Measurements from ENCODE around the gene TRHDE.
A peak's percentile ranks its signal among the peaks of the same experiment; 100 is the strongest.

TRHDE gene, protein sequence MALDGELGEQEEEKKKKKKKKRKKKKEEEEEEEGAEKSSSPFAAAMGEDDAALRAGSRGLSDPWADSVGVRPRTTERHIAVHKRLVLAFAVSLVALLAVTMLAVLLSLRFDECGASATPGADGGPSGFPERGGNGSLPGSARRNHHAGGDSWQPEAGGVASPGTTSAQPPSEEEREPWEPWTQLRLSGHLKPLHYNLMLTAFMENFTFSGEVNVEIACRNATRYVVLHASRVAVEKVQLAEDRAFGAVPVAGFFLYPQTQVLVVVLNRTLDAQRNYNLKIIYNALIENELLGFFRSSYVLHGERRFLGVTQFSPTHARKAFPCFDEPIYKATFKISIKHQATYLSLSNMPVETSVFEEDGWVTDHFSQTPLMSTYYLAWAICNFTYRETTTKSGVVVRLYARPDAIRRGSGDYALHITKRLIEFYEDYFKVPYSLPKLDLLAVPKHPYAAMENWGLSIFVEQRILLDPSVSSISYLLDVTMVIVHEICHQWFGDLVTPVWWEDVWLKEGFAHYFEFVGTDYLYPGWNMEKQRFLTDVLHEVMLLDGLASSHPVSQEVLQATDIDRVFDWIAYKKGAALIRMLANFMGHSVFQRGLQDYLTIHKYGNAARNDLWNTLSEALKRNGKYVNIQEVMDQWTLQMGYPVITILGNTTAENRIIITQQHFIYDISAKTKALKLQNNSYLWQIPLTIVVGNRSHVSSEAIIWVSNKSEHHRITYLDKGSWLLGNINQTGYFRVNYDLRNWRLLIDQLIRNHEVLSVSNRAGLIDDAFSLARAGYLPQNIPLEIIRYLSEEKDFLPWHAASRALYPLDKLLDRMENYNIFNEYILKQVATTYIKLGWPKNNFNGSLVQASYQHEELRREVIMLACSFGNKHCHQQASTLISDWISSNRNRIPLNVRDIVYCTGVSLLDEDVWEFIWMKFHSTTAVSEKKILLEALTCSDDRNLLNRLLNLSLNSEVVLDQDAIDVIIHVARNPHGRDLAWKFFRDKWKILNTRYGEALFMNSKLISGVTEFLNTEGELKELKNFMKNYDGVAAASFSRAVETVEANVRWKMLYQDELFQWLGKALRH

DNA sequence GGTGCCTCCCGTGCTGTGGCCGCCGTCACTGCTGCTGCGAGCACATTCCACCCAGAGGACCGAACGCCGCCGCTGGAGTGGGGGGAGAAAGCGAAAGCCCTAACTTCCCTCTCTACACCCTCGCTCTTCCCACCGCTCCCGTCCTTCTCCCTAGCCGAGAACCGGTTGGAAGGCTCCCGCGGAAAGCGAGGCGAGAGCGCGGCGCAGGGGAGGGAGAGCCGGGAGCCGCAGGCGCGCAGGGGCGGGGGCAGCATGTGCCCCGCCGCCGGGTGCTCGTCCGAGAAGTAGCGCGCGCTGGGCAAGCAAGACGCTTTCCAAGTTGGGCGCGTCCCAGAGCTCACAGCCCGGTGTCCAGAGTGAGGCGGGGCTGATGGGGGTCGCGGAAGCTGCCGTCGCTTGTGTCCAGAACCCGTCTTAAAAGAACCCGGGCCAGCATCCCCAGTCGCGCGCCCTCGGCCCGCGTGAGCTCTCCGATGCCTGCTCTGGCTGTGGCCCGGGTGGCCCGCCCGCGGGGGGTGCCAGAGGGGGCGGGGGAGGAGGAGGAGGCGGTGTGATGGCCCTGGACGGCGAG, at the start of gene TRHDE:
TRHDE (plus strand) TSS at position 280 of the 571 bp plus-strand sequence; CDS start at position 554, 274 bp downstream.
- TF ChIP-seq, protein P1, sequence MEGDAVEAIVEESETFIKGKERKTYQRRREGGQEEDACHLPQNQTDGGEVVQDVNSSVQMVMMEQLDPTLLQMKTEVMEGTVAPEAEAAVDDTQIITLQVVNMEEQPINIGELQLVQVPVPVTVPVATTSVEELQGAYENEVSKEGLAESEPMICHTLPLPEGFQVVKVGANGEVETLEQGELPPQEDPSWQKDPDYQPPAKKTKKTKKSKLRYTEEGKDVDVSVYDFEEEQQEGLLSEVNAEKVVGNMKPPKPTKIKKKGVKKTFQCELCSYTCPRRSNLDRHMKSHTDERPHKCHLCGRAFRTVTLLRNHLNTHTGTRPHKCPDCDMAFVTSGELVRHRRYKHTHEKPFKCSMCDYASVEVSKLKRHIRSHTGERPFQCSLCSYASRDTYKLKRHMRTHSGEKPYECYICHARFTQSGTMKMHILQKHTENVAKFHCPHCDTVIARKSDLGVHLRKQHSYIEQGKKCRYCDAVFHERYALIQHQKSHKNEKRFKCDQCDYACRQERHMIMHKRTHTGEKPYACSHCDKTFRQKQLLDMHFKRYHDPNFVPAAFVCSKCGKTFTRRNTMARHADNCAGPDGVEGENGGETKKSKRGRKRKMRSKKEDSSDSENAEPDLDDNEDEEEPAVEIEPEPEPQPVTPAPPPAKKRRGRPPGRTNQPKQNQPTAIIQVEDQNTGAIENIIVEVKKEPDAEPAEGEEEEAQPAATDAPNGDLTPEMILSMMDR (conservative IDR thresholded peaks at IDR 0.05; ENCODE audit: control insufficient read depth, insufficient read depth, low read depth, low read length) = no peak
- DNase-seq (ENCODE audit: low read depth) = peak; percentile 12
- H3K4me3 ChIP-seq (ENCODE audit: control insufficient read depth, low read depth, low read length) = peak within 1 kb of the TSS; percentile 44

DNA sequence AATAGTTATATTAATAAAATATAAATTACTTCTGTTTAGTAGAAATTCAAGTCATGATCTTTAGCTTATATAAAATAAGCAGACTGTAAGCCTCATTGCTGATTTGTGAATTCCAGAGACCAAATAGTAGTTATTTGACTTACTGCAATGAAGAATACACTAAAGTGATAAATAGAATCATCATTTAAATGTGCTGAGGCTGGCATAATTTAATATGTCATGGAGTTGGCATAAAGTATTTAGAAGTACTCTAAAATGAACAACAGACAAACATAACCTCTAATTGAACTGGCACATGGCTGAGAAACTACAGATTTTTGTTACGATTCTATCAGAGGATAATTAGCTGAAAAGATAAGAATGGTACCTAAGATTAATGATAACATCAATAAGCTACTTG, 45.7 kb upstream of the TRHDE start:
- no peak overlapping the region for H3K4me3 ChIP-seq (ENCODE audit: control insufficient read depth, low read depth, low read length)
- TF ChIP-seq, protein P1 (conservative IDR thresholded peaks at IDR 0.05; ENCODE audit: control insufficient read depth, insufficient read depth, low read depth, low read length) = no peak
- DNase-seq (ENCODE audit: low read depth) = no peak

DNA sequence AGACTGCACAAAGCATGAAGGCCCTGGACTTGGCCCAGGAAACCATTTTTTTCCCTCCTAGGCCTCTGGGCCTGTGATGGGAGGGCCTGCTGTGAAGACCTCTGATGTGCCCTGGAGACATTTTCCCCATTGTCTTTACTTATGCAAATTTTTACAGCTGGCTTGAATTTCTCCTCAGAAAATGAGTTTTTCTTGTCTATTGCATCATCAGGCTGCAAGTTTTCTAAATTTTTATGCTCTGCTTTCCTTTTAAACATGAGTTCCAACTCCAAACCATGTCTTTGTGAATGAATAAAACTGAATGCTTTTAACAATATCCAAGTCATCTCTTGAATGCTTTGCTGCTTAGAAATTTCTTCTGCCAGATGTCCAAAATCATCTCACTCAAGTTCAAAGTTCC, 43.7 kb upstream of the TRHDE start:
- TF ChIP-seq, protein P1 (conservative IDR thresholded peaks at IDR 0.05; ENCODE audit: control insufficient read depth, insufficient read depth, low read depth, low read length) = no peak

DNA sequence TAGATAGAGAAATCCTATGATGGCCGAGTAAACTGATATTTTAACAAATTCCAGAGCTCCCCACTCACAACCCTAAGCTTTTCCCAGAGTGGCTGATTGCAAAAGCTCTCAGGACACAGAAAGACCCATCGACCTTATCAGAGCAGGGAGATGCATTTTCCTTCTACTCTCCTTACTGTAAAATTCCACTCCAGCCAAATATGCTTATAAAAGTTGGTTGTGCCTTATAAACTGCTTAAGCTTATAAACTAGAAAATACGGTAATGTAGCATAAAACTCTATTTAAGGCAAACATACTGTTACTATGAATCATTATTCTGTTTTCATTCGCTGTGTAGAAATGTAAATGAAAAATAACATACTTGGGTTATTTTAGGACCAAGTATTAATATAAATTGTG, 41.6 kb upstream of the TRHDE start:
- no peak for DNase-seq (ENCODE audit: low read depth)
- TF ChIP-seq, protein P1 (conservative IDR thresholded peaks at IDR 0.05; ENCODE audit: control insufficient read depth, insufficient read depth, low read depth, low read length) = no peak
- H3K4me3 ChIP-seq (ENCODE audit: control insufficient read depth, low read depth, low read length) = no peak overlapping the region

More for the DNA sequence above, 43.7 kb upstream of the TRHDE start:
- no peak for DNase-seq (ENCODE audit: low read depth)
- no peak overlapping the region for H3K4me3 ChIP-seq (ENCODE audit: control insufficient read depth, low read depth, low read length)

DNA sequence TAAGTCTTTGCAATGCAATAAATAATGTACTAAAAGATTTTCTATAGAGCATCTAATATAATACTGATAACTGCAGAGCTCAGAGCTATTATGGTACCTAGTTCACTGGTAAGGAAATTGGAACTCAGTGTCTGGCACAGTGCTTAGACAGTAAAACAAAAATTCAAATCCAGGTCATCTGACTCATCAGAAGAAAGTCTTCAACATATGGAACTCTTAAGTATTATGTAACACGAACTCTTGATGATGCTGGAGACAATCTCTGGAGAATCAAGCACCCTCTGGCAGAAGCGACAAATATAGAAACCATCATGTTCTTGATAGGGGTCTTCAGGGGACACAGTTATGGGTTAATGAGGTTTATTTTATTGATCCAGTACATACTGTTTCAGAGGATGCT, 37.3 kb upstream of the TRHDE start:
- DNase-seq (ENCODE audit: low read depth) = peak; percentile 17
- TF ChIP-seq, protein P1 (conservative IDR thresholded peaks at IDR 0.05; ENCODE audit: control insufficient read depth, insufficient read depth, low read depth, low read length) = no peak
- H3K4me3 ChIP-seq (ENCODE audit: control insufficient read depth, low read depth, low read length) = no peak overlapping the region

DNA sequence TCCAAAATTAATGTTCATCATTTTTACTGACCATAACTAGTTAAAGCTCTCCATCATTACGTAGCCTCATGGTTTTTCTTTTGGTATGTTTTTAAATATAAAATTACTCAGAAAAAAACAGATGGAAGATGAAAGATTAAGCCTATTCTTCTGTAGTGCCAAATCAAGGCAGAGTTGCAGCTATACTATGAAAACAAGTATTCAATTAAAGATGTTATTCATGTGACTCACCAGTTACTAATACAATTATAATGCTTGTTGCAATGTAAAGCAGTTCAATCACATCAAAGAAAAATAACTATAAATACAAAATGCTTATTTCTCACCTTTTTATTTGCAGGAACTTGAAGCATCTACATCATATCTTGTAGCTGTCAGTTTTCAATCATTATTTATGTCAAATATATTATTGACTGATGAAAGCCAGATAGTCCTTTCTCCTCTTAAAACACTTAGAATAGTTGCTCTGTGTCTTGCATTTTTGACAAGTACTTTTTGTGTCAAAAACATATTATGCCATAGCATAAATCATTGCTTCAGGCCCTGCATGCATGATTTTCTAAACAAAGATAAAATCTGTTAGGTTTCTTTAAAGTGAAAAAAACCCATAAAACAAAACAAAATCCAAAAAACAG, 36.0 kb upstream of the TRHDE start:
- TF ChIP-seq, protein P1 (conservative IDR thresholded peaks at IDR 0.05; ENCODE audit: control insufficient read depth, insufficient read depth, low read depth, low read length) = no peak
- no peak overlapping the region for H3K4me3 ChIP-seq (ENCODE audit: control insufficient read depth, low read depth, low read length)
- peak; percentile 16 for DNase-seq (ENCODE audit: low read depth)

All from fibroblast of mammary gland (primary cell).